NT2/D1 (cell line): ENCODE data around the gene YKT6.

Source experiments
- SUZ12 ChIP-seq: IDR thresholded peaks from 2 replicates; pipeline ENCODE4 v1.6.1; 2011; ENCODE audit not compliant: insufficient read length, insufficient read depth; ENCODE audit errors: extremely low read depth
- ZNF274 ChIP-seq: IDR thresholded peaks from 2 replicates; pipeline ENCODE4 v1.6.1; 2011; ENCODE audit warnings: mild to moderate bottlenecking, low read depth, low read length

GRCh38 chr7:44230286-44230685 lies 29.5 kb downstream of the YKT6 start:
- TF ChIP-seq ZNF274: no peak
- no peak for TF ChIP-seq SUZ12
